Measurements from ENCODE around the gene PRPF40B.

GRCh38 chr12:49618576-49618975 lies 4.8 kb upstream of the PRPF40B start:
- TF ChIP-seq CTCF (IDR thresholded peaks at IDR 0.05) (no peak), POLR2A (IDR thresholded peaks at IDR 0.05) (no peak)

Data from right lobe of liver (tissue), 4 donors.